ENCODE data around the gene SGPL1.
"Not testable (repeated sequence)": the region's sequence is repeated elsewhere in the genome, so short reads cannot be mapped to it uniquely, and the experiment has no call there.

Gene SGPL1

DNA sequence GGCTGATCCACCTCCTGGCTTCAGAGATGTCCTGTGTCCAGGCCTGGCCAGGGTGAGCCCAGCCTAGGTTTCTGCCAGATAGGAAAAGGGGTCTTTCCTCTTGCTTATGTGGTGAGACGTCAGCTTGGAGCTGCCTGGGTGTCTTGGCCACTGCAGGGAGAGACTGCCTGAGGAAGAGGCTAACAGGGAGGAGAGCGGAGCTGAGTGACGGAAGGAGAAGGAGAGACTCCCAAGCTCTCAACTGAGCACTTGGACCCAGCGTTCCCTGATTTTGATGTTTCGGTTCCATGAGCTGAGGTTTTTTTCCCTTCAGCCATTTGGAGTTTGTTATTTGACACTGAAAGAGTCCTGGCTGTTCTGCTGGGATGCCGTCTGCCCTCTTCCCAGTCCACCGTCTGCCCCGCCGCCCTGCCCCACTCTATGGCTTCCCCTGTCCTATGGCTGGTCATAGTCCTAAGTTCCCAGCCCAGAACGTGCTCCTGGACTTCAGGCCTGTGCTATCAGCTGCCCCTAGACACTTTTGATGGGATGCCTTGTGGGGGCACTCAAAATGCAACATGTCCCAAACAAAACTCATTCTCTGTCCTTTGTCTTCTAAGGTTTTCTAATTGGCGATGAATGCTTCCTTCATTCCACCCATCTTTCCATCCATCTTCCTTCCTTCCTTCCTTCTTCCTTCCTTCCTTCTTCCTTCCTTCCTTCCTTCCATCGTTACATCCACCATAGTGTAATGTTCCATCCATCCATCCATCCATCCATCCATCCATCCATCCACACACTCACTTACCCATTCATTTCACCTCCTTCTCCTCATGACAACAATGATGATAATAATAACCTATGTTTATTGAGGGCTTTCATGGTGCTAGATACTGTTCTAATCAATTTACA is 92.9 kb downstream of the SGPL1 start:
- no peak for DNase-seq

DNA sequence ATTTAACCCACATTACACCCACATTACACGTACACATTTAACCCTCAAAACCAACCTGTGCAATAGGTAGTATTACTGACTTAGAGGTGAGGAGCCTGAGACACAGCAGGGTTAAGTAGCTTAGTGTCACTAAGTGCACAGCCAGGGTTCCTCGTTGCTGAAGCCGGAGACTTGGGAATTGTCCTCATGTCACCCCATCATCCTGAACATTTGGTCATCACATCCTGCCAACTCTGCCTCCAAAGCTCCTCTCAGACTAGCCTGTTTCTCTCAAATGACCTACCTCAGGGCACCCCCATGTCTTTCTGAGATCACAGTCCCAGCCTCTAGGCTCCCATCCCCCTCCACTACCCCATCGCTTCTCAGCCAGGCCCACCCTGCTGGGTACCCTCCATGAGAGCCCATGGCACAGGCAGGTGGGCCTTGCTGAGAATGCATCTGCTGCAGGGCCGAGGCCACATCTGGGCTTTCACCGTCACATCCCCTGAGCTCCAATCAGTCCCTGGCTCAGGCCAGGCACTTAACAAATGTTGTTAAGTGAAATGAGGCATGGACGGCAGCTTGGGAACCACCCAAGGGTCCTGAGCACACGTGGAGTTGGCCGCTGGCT is 93.7 kb downstream of the SGPL1 start:
- DNase-seq, result no peak

DNA sequence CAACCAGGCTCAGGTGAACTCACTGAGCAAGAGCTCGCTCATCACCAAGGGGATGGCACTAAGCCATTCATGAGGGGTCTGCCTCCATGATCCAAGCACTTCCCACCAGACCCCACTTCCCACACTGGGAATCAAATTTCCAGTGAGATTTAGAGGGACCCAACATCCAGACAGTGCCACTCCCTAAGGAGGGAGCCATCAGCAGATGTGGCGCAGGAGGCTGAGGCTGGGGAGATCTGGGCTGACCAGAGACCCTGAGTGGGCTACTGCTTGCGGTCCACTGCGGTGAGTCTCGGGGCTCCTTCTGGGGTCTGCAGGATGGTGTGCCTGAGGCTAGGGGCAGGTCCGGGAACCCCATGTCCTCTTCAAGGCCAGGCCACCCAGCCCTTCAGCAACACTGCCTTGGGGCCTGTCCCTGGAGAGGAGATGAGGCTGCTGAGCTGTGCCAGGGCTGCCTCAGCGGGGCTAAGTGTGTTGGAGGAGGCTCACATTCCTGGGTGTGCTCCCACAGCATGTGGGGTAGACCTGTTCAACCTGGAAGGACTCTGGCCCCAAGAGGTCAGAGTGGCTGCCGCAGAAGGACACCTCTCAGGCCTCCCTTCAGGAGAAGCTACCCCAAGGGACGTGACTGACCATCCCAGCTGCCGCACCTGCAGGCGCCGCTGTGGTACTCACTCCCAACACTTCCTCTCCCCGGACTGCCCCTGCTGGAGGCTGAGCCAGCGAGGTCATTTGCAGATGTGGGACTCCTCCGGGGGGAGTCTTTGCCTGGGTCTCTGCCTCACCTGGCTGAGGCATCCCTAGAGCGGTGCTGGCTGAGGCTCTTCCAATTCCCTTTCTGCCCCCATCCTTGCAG is 95.0 kb downstream of the SGPL1 start:
- no peak for DNase-seq

DNA sequence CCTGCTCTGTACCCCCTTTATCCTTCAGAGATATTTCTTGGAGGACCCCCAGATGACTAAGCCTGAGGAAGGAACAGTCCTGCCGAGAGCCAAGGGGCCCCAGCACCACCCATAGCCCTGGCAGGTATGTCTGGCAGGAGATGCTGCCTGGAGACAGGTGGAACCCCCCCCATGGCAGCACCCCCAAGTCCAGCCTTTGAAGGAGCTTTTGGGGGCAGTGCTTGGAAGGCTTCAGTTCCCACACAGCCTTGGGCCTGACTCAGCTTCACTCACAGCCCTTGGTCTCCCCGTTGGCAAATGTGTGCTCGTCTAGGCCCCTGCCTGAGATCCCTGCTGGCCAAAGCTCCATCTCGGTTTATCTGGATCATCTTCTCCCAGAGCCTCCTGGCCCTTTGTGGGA is 95.6 kb downstream of the SGPL1 start:
- no peak for DNase-seq

DNA sequence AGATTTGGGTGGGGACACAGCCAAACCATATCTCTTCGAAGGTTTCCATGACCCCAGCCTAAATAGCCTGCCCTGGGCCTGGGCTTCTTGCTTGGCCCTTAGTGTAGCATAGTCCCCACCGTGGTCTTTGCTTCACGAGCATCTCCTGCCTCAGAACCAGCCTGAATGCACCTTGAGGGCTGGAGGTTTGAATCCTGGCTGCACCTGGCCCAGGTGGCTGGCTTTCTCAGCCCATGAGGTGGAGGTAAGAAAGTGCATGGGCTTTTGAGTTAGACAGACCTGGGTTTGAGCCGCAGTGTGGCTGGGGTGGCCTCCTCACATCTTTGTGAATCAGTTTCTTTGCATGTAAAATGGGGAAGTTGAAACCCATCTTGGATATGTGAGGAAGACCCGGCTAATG is 96.8 kb downstream of the SGPL1 start:
- DNase-seq, result no peak

DNA sequence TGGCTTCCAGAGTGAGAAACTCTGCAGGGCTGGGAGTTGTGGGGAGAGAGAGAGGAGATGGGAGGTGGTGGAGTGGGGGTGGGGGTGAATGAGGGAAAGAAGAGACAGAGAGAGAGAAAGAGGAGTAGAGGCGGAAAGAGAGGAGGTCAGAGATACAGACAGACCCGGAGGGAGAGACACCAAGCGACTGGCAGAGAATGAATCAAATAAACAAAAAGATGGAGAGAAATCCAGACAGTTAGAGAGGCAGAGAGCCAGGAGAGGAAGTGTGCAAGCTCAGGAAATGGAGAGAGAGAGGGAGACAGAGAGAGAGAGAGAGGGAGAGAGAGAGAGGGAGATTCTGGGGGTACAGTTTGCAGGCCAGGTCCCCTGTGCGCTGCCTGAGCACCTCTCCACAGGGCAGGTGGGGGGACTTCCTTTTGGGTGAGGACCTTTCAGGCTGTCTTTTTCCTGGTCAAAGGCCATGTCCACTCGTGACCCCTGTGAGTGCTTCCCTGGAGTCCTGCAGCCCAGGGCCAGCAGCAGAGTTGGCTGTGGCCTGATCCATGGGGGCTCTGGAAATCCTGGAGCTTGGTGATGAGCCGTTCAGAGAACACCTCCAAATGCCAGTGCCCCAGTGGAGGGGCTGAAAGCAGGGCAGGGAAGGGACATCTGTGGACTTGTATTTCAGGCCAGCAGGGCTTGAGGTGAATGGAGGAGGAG is 97.6 kb downstream of the SGPL1 start:
- DNase-seq, result no peak

DNA sequence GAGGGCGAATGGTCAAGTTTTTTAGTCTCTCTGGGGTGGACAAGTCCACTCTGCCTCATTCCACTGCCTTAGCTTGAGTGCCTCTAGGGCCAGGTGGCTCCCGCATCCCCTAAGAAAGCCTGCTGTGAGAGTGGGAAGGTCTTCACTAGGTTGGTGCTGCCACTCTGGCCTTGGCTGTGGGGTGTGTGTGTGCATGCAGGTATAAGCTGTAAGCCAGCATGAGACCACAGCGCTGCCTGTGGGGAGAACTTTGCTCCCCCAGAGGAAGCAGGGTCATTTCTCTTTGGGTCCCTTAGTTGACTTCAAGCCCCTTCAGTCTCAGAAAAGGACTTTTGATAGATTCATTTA is 98.1 kb downstream of the SGPL1 start:
- DNase-seq, result no peak

DNA sequence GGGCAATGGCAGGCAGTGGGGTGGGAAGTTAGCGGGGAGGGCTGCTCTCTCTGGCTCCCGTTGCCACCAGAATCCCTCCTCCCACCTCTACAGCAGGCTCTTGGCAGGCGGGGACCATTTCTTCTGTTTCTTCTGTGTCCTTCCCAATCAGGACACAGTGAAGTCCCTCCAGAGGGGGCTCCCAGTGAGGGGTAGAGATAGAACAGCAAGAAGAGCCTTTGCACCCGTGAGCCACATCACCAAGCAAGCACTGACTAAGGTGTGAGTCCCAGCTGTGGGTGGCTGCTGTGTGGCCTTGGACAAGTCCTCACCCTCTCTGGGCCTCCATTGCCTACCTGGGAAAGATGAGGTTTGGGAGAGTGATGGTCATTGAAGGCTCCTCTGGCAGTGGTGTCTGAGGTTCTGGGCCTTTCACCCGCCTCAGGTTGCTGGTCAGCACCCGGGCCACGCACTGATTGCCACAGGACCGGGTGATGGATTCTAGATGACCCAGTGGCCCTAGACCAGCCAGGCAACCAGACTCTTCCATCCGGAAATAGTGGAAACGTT is 98.6 kb downstream of the SGPL1 start:
- DNase-seq, result no peak

DNA sequence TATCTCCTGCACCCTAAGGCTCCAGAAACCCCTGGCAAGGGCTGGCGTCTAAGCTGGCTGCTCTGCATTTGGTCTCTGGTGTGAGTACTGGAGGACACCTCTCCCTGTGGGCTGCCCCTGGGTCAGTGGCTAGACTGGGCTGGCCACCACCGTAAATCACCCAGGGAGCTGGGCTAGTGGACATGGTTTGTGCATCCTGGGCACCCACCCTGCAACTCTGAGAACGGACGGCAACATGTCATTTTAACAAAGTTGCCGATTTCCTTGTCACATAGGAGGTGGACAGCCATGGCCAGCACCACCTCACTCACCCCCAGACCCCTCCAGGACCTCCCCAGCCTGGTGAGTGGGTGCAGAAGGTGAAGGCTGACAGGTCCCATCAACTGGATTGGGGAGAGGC is 99.5 kb downstream of the SGPL1 start:
- no peak for DNase-seq

DNA sequence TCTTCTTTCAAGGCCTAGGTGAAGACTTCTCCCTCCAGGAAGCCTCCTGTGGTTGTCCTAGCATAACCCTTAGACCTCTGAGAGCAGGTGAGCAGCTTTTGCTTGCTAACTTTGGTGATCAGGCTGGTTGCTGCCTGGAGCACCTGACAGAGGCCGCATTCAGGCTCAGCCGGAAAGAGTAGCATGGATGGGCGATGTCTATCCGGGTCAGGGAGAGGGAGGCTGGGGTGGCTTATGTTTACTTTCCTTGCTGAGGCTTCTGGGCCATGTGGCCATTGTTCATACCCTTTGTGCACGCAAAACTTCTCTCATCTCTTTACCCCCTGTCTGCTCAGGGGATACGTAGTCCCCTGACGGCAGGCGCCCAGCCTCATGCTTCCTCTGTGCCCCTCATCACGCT is 100.1 kb downstream of the SGPL1 start:
- no peak for DNase-seq

DNA sequence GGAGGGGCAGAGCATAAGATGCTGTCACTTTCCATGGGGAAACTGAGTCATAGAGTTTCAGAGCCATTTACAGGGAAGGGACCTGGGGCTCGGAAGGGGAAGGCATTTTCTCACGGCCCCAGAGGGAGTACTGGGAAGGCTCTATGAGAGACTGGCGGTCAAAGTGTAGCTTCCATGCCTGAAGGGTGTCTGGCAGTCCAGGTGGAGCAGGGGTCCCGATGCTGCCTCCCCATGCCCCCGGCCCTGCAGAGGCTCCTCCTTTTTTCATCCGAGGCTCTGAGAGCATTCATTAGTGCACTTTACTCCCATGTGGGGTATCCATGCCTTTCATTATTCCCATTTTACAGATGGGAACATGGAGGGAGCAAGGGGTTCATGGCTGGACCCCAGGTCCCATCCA is 100.5 kb downstream of the SGPL1 start:
- no peak for DNase-seq

DNA sequence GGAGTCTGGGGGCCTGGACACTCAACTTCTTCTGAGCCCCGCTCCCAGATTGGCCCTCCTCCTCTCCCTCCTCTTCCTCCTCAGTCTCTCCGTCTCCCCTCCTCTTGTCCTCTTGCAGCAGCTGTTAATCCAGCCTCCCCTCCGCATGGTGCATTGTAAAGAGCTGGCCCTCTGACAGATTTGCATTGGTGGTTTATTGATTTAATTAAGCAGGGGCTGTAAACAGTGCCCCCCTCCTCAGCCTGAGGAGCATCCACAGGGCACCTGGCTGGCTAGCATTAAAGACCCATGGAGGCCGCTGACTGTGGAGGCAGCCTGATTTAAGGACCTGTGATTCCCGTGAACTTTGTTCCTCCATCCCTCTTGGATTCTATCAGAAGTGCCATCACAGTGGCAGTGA is 101.5 kb downstream of the SGPL1 start:
- DNase-seq, result no peak

DNA sequence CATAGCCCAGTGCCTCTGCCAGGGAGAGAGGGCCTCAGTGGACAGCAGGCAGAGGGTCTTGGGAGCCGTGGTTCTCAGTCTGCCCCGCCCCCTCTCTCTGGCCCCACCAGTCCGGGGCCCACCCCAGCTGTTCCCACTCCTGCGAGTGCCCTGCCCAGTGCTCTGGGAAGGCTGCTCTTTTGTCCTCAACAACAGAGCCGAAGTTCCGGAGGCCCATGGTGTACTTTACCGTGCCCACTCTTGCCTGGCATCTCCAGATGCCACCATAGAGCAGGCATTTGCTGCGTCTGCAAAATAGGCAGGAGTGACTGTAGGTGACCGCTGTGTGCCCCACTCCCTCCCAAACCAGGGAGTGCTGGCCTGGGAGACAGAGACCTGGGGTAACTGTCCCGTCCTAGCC is 101.9 kb downstream of the SGPL1 start:
- no peak for DNase-seq

DNA sequence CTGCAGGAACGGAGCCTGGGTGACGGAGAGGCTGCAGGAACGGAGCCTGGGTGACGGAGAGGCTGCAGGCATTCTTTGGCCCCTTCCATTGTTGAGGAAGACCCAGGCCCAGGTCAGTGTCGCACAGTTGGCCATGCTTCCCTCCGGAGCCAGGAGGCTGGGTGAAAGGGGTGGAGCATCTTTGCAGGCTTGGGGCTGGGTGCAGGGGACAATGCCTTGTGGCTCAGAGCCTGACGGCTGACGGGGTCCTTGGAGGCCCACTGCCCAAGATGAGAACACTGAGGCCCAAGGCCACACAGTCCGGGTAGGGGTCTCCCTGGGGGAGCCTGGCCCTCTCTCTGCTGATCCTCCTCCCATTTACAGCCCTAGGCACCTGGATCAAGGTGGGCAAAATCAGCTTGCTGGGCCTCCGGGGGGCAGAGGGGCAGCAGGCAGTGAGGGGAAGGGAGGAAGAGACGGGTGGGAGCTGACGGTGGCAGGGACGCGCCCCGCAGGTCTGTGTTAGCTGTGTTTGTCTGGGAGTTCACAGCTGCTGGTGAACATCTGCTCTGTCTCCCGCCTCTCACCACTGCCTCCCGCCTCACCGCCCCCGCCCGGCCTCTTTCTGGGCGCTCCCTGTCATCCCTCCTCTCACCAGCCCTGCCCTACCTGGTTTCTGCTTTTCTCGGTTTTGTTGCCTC is 103.2 kb downstream of the SGPL1 start:
- no peak for DNase-seq

DNA sequence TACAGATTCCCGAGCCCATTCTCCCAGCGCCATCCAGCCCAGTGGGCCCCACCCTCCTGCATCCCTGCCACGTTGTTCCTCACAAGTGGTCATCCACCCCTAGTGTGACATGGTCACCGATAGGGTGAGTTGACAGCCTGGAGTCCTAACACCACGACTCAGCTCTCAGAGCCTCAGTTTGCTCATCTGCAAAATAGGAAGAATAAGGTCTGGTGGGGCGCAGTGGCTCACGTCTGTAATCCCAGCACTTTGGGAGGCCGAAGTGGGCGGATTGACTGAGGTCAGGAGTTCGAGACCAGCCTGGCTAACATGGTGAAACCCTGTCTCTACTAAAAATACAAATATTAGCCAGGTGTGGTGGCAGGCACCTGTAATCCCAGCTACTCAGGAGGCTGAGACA is 104.2 kb downstream of the SGPL1 start:
- DNase-seq, result not testable (repeated sequence)

DNA sequence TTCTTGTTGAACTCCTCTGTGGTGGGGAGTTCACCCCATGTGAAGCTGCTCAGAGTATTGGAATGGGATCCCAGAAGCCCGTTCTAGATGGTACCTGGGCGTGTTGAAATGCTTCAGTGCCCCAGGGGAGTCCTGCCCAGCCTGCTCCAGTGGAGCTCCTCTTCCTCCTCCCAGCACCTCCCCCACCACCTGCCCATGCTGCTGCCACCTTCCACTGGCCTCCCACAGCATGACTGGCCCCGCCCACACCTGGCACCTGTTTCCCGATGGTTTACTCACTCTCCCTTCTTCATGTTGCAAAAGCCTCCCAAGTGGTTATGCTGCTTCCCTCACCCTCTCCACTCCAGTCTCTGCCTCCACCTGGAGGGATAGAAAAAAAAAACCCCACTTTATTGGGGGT is 104.8 kb downstream of the SGPL1 start:
- peak; percentile 6 for DNase-seq

DNA sequence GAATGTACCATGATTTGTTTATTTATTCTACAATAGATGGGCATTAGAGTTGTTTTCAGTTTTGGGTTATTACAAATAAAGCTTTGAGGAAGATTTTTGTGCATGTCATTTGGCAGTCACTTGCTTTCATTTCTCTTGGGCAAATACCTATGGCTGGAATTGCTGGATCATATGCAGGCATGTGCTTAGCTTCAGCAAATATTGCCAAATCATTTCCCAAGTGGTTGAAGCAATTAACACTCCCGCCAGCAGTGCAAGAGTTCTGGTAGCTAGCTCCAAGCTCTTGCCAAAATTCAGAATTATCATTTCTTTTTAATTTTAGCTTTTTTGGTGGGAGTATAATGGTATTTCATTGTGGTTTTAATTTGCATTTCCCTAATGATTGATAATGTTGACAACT is 105.5 kb downstream of the SGPL1 start:
- DNase-seq, result no peak

DNA sequence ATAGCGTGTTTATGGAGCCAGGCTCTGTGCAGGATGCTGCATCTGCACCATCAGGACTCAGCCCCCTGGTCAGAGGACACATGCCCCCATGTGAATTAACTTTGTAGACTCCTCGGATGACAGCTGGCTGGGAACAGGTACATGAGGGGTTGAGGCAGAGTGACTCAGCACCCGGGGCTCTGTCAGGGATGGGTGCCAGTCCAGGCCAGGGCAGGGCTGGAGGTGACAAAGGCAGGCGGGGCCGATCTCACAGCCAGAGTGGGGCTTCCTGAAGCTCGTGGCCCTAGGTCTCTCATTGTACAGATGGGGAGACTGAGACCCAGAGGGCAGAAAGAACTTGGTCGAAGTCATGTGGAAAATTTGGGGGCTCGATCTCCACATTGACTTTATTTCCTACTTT is 107.9 kb downstream of the SGPL1 start:
- no peak for DNase-seq

DNA sequence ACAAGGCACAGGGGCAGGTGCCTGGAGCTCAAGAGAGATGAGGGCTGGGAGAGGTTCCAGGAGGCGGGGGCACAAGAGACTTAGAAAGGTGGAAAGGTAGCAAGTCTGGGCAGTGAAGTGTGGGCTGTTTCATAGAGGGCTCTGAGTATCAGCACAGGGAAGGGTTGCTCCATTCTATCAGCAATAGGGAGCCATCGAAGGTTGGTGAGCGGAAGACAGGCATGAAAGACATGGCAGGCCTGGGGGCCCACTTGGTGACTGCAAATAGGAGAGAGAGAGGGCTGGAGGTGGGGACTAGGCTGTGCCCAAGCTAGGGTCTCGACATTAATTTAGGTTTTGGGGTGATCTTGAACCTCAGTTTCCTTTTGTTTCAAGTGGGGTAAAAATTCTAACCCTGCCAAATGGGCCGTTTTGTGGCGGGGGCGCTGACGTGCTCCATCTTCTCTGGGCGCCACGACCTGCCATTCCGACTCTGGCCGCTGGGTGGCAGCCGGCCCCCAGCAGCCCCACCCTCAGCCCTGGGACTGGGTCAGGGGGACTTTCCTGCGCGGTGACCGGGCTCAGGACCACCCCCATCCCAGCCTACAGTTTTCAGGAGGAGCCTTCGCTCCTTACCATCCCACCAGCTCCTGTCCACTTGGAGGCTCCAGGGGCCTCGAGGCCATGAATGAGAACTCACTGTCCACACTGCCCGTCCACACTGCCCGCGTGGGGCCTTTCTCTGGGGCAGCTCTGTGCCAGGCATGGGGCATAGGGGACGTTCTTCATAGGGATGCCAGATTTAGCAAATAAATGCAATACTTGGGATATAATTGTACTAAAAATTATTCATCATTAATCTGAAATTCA is 109.9 kb downstream of the SGPL1 start:
- peak; percentile 53 for DNase-seq

DNA sequence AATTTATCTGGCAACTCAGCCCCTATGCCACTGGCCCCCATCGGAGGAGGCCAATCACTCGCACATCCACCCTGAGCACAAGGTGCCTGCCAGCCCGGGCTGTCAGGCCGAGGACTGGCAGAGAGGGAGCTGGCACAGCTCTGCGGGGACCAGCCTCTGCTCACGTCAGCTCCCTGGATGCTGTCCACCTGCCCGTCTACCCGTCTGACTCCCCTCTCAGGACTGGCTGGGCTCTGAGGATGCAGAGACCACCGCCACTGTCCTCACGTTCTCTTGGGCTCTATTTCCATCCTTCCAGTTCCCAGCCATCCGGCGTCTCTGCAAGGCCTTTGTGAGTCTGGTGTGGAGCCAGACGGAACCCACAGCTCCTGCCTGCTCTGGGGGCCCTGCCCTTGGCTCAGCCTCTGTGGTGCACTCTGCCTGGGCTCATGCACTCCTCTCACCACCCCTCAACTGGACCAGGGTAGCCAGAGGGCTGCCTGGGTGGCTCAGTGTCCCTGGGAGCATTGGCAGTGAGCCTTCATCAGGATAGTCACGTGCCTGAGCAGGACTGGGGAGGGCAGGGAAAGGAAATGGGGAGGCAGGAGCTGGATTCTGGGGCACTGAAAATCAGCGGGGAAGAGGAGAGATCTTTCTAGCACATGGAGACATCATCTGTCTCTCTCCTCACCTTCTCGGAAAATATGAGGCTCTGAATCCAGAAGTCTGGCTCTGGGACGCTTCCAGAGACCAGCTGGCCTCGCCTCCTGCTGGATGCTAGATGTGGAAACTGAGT is 110.7 kb downstream of the SGPL1 start:
- no peak for DNase-seq

All from NCI-H1436 (cell line).